Measurements from ENCODE around the gene PLEKHM2.

The PLEKHM2 gene

GRCh38 chr1:15748264-15748663 lies 64.1 kb downstream of the PLEKHM2 start:
- Histone ChIP-seq H3K4me3 (ENCODE audit: low read depth in 1 of 2, low read length in 2 of 2) (no peak overlapping the region), H2AFZ (ENCODE audit: low read depth, low read length) (no peak overlapping the region), H4K20me1 (ENCODE audit: insufficient read depth, low read length) (no peaks in the 10 kb centered on the region; the same call in 1 of the 2 replicates), H3K9me3 (ENCODE audit: insufficient read depth, low read length, severe bottlenecking) (no peaks in the 10 kb centered on the region), H3K27ac (ENCODE audit: low read length) (no peak overlapping the region), H3K4me2 (ENCODE audit: insufficient read depth, low read length) (no peak overlapping the region), H3K4me1 (ENCODE audit: insufficient read depth, low read length) (no peaks in the 10 kb centered on the region), H3K79me2 (ENCODE audit: insufficient read depth, low read length) (no peaks in the 10 kb centered on the region), H3K36me3 (ENCODE audit: insufficient read depth, low read length) (no peaks in the 10 kb centered on the region), H3K27me3 (ENCODE audit: insufficient read depth, low read length, poor library complexity) (no peaks in the 10 kb centered on the region), H3K9ac (ENCODE audit: low read depth, low read length) (no peak overlapping the region)
- TF ChIP-seq EZH2 (IDR thresholded peaks at IDR 0.05; ENCODE audit: borderline replicate concordance, low read depth, low read length, severe bottlenecking) (no peak), CTCF (IDR thresholded peaks at IDR 0.05; ENCODE audit: borderline replicate concordance, extremely low read depth, low read length, poor library complexity, severe bottlenecking) (no peak)
- ATAC-seq (ENCODE audit: insufficient read depth, low read depth), result no peak
- no peak for DNase-seq

DNA sequence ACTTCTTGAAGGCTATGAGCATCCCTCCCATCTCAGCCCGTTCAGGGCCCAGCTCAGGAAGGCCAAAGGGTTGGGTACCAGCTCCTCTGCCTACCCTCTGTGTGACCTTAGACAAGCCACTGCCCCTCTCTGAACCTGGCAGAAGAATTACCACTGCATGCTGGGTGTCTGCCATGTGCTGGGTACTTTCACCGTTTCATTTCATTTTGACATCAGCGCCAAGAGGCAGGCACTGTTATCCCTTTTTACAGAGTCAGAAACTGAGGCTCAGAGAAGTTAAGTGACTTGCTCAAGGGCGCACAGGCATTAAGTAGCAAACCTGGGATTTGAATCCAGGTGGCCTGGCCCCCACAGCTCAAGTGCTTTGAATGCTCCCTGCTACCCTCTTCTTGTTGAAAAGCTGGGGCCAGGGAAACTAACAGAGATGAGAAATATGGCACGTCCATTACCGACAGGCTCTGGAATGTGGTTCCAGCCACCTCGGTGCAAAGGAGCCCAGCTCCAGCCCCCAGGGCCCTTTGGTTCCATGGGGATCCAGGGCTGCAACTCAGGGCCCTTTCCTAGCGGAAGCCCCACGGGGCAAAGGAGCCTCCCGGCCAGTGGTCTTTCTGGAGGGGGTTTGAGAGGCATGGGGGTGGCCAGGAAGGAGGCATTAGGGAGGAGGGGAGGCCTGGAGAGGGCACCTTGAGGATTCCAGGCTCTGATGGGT lies 64.7 kb downstream of the PLEKHM2 start:
- no peak for TF ChIP-seq EZH2 (IDR thresholded peaks at IDR 0.05; ENCODE audit: borderline replicate concordance, low read depth, low read length, severe bottlenecking)
- no peak for TF ChIP-seq CTCF (IDR thresholded peaks at IDR 0.05; ENCODE audit: borderline replicate concordance, extremely low read depth, low read length, poor library complexity, severe bottlenecking)
- ATAC-seq (ENCODE audit: insufficient read depth, low read depth), result no peak
- no peak overlapping the region for H3K27ac ChIP-seq (ENCODE audit: low read length)
- H3K36me3 ChIP-seq (ENCODE audit: insufficient read depth, low read length), result no peaks in the 10 kb centered on the region
- H2AFZ ChIP-seq (ENCODE audit: low read depth, low read length), result no peak overlapping the region
- no peak for DNase-seq
- no peak overlapping the region for H3K9ac ChIP-seq (ENCODE audit: low read depth, low read length)
- H3K27me3 ChIP-seq (ENCODE audit: insufficient read depth, low read length, poor library complexity), result no peaks in the 10 kb centered on the region
- H3K79me2 ChIP-seq (ENCODE audit: insufficient read depth, low read length), result no peaks in the 10 kb centered on the region
- no peak overlapping the region for H3K4me3 ChIP-seq (ENCODE audit: low read depth in 1 of 2, low read length in 2 of 2)
- no peaks in the 10 kb centered on the region for H3K9me3 ChIP-seq (ENCODE audit: insufficient read depth, low read length, severe bottlenecking)
- no peak overlapping the region for H3K4me2 ChIP-seq (ENCODE audit: insufficient read depth, low read length)
- H4K20me1 ChIP-seq (ENCODE audit: insufficient read depth, low read length), result no peaks in the 10 kb centered on the region; the same call in 1 of the 2 replicates
- no peaks in the 10 kb centered on the region for H3K4me1 ChIP-seq (ENCODE audit: insufficient read depth, low read length)

- H3K4me2 ChIP-seq (ENCODE audit: insufficient read depth, low read length), result no peak overlapping the region
- no peak for TF ChIP-seq CTCF (IDR thresholded peaks at IDR 0.05; ENCODE audit: borderline replicate concordance, extremely low read depth, low read length, poor library complexity, severe bottlenecking)
These were observed 65.5 kb downstream of the PLEKHM2 start for GRCh38 chr1:15749399-15750291.

More at GRCh38 chr1:15749399-15750291, 65.5 kb downstream of the PLEKHM2 start:
- Histone ChIP-seq H3K9ac (ENCODE audit: low read depth, low read length) (no peak overlapping the region), H3K79me2 (ENCODE audit: insufficient read depth, low read length) (no peaks in the 10 kb centered on the region), H3K27me3 (ENCODE audit: insufficient read depth, low read length, poor library complexity) (no peaks in the 10 kb centered on the region), H3K36me3 (ENCODE audit: insufficient read depth, low read length) (no peaks in the 10 kb centered on the region), H3K4me3 (ENCODE audit: low read depth in 1 of 2, low read length in 2 of 2) (no peak overlapping the region), H2AFZ (ENCODE audit: low read depth, low read length) (no peak overlapping the region), H3K27ac (ENCODE audit: low read length) (no peak overlapping the region), H3K9me3 (ENCODE audit: insufficient read depth, low read length, severe bottlenecking) (no peaks in the 10 kb centered on the region), H3K4me1 (ENCODE audit: insufficient read depth, low read length) (no peaks in the 10 kb centered on the region), H4K20me1 (ENCODE audit: insufficient read depth, low read length) (no peaks in the 10 kb centered on the region)
- ATAC-seq (ENCODE audit: insufficient read depth, low read depth), result no peak
- DNase-seq, result no peak

All from DND-41 (cell line).